GM12878 (cell line): ENCODE data around the gene ADNP2.

ENCODE experiments used
- CREB1 ChIP-seq: IDR thresholded peaks from 2 replicates; pipeline ENCODE4 v1.6.1; 2012; ENCODE audit warnings: low read depth, mild to moderate bottlenecking, inconsistent platforms
- GATAD2B ChIP-seq: fragments of 450-650 bp; conservative IDR thresholded peaks from 2 replicates; pipeline ENCODE4 v1.6.1; 2017; ENCODE audit warnings: low read depth, mild to moderate bottlenecking, moderate library complexity
- TF ChIP-seq, protein P1 (sequence below), 3 experiments: IDR thresholded peaks in 2 of 3; conservative IDR thresholded peaks in 1 of 3; 2 replicates each; pipeline ENCODE4 v1.5.1; 2011; ENCODE audit warnings: low read depth in 3 of 3, low read length in 3 of 3, mild to moderate bottlenecking in 3 of 3, control low read depth in 2 of 3, moderate library complexity in 2 of 3, inconsistent platforms in 1 of 3, mixed read lengths in 1 of 3; ENCODE audit not compliant: control insufficient read depth in 2 of 3, insufficient read depth in 1 of 3; ENCODE audit errors: extremely low read depth in 1 of 3

DNA sequence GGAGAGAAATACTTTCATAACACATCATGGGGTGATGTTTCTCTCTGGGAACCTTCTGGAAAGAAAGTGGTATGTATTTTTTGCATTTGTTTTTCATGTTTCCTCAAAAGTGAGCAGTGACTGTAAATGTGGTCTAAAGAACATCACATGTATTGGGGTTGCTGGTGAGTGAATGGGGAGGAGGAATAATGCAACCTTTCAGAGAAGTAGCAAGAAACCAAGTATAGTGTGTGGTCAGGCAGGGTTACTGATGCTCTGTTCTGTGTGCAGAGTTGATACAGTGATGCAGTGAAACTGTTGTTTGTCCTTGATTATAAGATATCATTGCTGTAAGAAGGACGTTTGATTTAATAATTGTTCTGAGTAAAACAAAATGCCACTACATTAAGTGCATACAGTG, 24.1 kb downstream of the ADNP2 start:
- TF ChIP-seq GATAD2B (no peak), CREB1 (no peak)
- TF ChIP-seq, protein P1, sequence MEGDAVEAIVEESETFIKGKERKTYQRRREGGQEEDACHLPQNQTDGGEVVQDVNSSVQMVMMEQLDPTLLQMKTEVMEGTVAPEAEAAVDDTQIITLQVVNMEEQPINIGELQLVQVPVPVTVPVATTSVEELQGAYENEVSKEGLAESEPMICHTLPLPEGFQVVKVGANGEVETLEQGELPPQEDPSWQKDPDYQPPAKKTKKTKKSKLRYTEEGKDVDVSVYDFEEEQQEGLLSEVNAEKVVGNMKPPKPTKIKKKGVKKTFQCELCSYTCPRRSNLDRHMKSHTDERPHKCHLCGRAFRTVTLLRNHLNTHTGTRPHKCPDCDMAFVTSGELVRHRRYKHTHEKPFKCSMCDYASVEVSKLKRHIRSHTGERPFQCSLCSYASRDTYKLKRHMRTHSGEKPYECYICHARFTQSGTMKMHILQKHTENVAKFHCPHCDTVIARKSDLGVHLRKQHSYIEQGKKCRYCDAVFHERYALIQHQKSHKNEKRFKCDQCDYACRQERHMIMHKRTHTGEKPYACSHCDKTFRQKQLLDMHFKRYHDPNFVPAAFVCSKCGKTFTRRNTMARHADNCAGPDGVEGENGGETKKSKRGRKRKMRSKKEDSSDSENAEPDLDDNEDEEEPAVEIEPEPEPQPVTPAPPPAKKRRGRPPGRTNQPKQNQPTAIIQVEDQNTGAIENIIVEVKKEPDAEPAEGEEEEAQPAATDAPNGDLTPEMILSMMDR (IDR thresholded peaks at IDR 0.05 in 2 of 3, conservative IDR thresholded peaks at IDR 0.05 in 1 of 3; ENCODE audit: control insufficient read depth in 2 of 3, extremely low read depth in 1 of 3, insufficient read depth in 1 of 3, low read depth in 3 of 3, low read length in 3 of 3), result no peak
